HG02884 (cell line): Measurements from ENCODE around the gene CEP41.

Experiments
- ATAC-seq: cut with Tn5 transposase; IDR thresholded peaks from one replicate; pipeline ENCODE4 v1.9.1; 2021; ENCODE audit warnings: mild to moderate bottlenecking, moderate library complexity; ENCODE audit not compliant: unreplicated experiment

Gene CEP41

GRCh38 chr7:130420943-130421578 is 19.8 kb downstream of the CEP41 start:
- no peak for ATAC-seq

GRCh38 chr7:130419658-130420057 is 21.2 kb downstream of the CEP41 start:
- ATAC-seq = no peak

GRCh38 chr7:130418306-130418705 is 22.5 kb downstream of the CEP41 start:
- no peak for ATAC-seq

- no peak for ATAC-seq
These were observed 23.6 kb downstream of the CEP41 start for GRCh38 chr7:130417213-130417612.

GRCh38 chr7:130415006-130415405 is 25.8 kb downstream of the CEP41 start:
- ATAC-seq = no peak

- no peak for ATAC-seq
These were observed 27.6 kb downstream of the CEP41 start for GRCh38 chr7:130413201-130413600.

- ATAC-seq = no peak
These were observed 29.8 kb downstream of the CEP41 start for GRCh38 chr7:130410868-130411541.

GRCh38 chr7:130409712-130410072 is 31.1 kb downstream of the CEP41 start:
- no peak for ATAC-seq

GRCh38 chr7:130409067-130409711 is 31.6 kb downstream of the CEP41 start:
- no peak for ATAC-seq

- ATAC-seq = no peak
These were observed 35.8 kb downstream of the CEP41 start for GRCh38 chr7:130405003-130405402.

GRCh38 chr7:130401578-130401977 is 39.2 kb downstream of the CEP41 start:
- no peak for ATAC-seq

- no peak for ATAC-seq
These were observed 39.7 kb downstream of the CEP41 start for GRCh38 chr7:130401101-130401500.

- ATAC-seq = no peak
These were observed 40.7 kb downstream of the CEP41 start for GRCh38 chr7:130400120-130400572.

- ATAC-seq = no peak
These were observed 42.2 kb downstream of the CEP41 start for GRCh38 chr7:130398526-130399090.

GRCh38 chr7:130397758-130398073 is 43.1 kb downstream of the CEP41 start:
- ATAC-seq = no peak

GRCh38 chr7:130397051-130397757 is 43.6 kb downstream of the CEP41 start:
- ATAC-seq = no peak

GRCh38 chr7:130396109-130396508 is 44.7 kb downstream of the CEP41 start:
- ATAC-seq = no peak

GRCh38 chr7:130395421-130395820 is 45.4 kb downstream of the CEP41 start:
- no peak for ATAC-seq

- no peak for ATAC-seq
These were observed 46.2 kb downstream of the CEP41 start for GRCh38 chr7:130394421-130395195.

GRCh38 chr7:130393841-130394411 is 46.9 kb downstream of the CEP41 start:
- no peak for ATAC-seq
